IMR-90 (cell line): Measurements from ENCODE around the gene NRP1. TPM values are rescaled to one million over a fixed set of nuclear protein-coding genes. Genes with fewer than 3 reads are reported as not detected.

Experiments used
- microRNA-seq, 2 experiments: library from miRNA; stranded (forward) in 1 of 2; unstranded in 1 of 2; fragments of 10-50 nt in 1 of 2; fragments of <30 nt in 1 of 2; gene quantifications in 1 of 2; microRNA quantifications in 1 of 2; one replicate each; pipeline versions ENCODE3 to v1.1.0; 2013 to 2020; ENCODE audit not compliant: insufficient read depth in 1 of 2, insufficient read length in 1 of 2, unreplicated experiment in 1 of 2
- polyA plus RNA-seq, 3 experiments: library from polyadenylated mRNA; depleted of rRNA; stranded (reverse); fragments of >200 nt; gene quantifications; 2 replicates each; pipeline ENCODE4 v1.2.3, GENCODE V29; 2012; ENCODE audit warnings: low replicate concordance in 1 of 3
- small RNA-seq, 5 experiments: library from RNA; depleted of rRNA; stranded (forward); fragments of <200 nt; gene quantifications; one replicate each; pipeline ENCODE3, GENCODE V24; 2012
- total RNA-seq: library from RNA; depleted of rRNA; stranded (reverse); fragments of >200 nt; gene quantifications from 2 replicates; pipeline ENCODE4 v1.2.3, GENCODE V29; 2012

Gene NRP1
- total and polyA plus RNA-seq, 2 of the 4 experiments (the other 2 are of a cell fraction): 108 to 227 TPM

Small RNA genes lying within 50 kb of the gene (microRNA-seq; reads per million reads assigned to microRNA genes)
- gene AL353600.1 (ENCODE audit: insufficient read depth, insufficient read length) (not detected), gene RN7SL398P (ENCODE audit: insufficient read depth, insufficient read length) (not detected)

Small RNA genes lying within 50 kb of the gene (small RNA-seq; reads per million reads assigned to genes)
- gene AL353600.1 (0 reads per million in 5 experiments), gene RN7SL398P (0 reads per million in 5 experiments)
